T-helper 2 cell (primary cell): ENCODE results near the gene MMS19.

Experiments
- DNase-seq, 5 experiments: peaks; one replicate each; pipeline versions ENCODE4 v3.0.0 to v3.0.0-alpha.2; 2012 to 2022

MMS19 gene

DNA sequence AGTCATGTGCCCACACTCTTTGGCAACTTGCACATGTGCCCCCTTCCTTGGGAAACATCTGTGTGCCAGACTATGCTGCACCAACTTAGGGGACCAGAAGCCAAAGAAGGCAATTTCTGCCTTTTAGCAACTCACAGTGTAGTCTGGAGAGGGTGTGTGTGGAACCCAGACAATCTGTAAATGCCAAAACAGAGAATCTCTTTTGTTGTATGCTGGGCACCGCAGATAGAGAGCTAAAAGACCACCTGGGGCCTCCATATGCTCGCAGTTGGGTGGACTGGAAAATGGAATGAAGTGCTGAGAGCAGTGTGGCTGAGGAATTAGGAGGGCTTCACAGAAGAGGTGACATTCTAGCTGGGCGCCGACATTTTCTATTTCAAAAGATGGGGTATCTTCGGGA is 26.9 kb upstream of the MMS19 start:
- DNase-seq, result no peak

- DNase-seq, result no peak
These were observed 24.7 kb upstream of the MMS19 start for GRCh38 chr10:97522937-97523336.

DNA sequence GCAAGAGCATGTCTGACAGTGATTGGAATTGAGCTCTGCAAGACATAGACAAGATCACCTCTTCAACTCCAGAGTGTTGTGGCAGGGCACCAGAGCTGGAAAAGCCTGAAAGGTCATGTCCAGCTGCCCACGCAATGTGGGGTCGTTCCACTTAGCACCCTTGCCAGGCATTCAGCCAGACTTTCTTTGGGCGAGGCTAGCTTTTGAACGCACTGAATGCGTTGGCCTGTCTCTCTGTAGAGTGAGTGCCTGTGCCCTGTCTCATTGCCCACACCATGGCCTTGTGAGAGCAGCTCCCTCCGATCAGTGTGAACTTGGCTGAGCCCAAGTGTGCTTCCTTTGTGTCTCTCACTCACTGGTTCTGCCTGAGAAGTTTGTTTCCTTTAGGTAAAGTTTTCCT is 23.8 kb upstream of the MMS19 start:
- DNase-seq, result no peak

DNA sequence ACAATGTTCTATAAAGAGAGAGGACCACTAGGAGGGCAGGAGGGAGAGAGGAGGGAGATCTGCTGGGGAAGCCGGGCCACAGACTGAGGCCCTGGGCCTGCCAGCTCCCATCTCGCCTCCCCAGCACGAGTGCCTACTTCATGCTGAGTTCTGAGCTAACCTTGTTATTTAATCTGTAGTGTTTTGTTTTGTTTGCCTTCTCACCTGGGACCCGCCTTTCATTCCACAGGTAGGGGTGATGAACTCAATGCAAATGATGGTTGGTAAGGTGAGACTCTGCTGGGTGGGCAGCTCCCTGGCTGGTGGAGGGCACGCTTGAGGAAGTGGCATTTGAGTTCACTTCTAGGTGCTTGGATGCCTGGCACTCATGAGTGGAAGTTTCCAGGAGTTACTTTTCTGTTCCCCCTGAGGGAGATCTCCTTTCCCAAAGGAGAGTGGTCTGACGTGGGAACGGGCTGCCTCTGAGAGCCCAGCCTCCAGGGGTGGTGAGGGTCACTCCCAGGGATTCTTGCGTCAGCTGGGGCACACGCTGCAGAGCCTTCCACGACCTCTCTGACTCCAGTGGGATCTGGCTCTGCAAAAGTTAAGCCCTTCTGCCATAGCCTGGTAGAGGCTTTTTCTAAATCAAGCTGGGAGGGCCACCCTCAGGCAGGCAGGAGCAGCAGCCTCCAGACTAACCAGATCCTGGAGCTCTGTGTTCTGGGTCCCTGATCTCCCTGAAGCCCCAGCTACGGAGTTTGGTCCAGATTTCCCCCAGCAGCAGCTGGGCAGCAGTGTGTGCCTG is 22.9 kb upstream of the MMS19 start:
- no peak for DNase-seq

- DNase-seq, result no peak
These were observed 22.3 kb upstream of the MMS19 start for GRCh38 chr10:97520520-97520919.

DNA sequence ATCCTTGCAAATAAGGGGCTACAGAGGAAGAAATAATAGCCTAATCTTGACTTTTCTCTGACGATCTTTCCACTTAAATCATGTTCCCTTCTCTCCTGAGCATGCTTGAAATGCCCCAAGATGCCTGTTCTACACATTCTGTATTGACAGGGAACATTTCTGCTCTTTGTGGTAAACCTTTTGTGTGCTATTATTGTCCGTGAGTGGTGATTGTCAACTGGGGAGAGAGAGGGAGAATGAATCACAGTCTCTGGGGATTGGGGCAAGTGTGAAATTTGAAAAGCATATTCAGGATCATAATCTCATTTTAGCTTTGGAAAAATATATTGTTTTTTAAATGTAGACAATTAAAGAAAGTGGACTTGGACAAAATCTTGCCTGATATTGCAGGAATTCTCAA is 21.1 kb upstream of the MMS19 start:
- no peak for DNase-seq

- no peak for DNase-seq
These were observed 20.2 kb upstream of the MMS19 start for GRCh38 chr10:97518301-97519043.

GRCh38 chr10:97517778-97518300 is 19.6 kb upstream of the MMS19 start:
- no peak for DNase-seq

DNA sequence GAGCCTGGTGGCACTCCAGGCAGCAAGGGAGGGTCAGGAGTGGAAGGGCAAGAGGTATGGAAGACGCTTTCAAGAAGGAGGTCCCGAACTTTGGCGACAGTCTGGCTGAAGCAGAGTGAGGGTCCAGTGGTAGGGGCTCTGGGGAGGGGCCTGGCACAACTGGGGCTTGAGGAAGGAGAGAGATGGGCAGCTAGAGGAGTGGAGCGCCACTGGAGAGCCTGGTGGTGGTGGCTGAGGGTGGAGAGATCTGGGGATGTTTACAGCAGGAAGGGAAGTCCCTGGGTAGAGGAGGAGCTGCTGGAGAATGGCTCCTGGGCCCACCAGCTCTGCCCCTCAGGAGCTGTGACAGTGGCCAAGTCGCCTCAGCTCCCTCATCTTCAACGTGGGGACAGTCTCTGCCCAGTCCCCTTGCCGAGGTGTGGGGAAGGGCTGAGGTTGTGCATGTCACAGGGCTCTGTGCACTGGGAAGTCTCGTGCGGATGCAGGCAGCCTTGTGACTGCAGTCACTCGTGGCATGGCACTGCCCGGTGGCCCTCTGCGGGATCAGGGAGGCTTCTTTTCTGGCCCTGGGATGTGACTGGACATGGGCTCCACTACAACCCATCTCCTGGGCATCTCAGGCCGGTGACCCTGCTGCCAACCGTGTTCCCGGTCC is 19.0 kb upstream of the MMS19 start:
- no peak for DNase-seq

DNA sequence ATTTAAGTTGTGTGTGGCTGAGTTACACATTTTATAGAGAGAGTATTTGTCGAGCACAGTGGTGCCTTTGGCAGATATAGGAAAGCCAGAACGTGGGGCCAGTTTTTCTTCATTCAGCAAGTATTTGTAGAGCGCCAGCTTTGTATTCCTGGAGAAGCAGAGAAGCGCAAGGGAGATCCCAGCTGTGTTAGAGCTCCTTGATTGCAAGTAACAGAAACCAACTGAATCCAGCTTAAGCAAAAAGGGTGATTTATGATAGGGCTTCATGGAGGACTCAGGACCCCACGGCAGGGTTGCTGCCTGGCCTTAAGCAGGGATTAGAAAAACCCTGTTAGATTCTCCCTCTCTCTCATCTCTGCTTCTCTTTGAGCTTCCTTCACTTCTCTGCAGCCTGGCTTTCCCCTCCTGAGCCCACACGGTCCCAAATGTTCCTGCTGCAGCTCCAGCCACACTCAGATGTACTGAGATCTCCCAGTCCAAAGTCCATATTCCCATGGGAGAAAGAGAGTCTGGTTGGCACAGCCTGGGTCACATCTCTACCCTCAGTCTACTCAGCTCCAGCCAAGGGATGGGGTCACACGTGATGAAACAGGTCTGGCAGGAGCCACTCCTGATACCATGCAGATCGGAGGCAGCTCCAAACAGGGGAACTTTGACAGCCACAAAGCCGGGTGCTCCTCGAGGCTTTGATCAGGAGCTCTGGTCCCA is 17.2 kb upstream of the MMS19 start:
- no peak for DNase-seq

DNA sequence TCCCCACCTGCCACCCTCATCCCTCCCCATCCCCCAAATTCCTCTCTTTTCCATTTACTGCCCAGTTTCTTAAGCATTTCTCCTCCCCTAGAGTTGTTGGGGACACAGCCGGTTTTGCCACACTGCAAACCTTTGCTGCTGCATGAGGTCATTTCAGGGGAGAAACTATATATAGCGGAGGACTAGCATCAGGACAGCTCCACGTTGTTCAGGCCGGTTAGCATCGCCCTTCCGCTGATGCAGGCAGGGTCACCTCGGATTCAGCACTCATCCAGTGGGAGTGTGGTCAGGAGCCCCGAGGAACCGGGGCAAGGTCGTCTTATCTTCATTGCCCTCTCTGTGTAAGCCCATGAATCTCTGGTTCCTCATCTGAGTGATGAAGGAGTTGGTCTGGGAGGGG is 16.1 kb upstream of the MMS19 start:
- DNase-seq, result no peak

DNA sequence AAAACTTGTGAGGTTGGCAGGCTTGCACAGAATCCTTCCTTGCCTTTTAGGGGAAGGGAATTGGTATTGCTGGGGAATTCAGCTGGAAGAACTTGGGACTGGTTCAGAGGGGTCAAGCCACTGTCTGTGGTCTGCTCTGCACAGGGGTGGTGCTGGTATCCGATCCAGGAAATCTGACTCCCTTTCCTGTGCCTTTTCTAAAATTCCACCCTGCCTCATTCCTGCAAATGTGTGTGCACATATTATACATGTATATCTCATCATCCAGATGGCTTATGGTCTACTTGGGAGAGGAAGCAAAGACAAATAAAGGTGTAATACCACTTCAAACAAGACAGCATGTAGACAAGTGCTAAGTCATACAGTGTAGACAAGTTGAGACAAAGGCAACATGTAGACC is 14.8 kb upstream of the MMS19 start:
- DNase-seq, result no peak

- no peak for DNase-seq
These were observed 13.7 kb upstream of the MMS19 start for GRCh38 chr10:97511711-97512440.

DNA sequence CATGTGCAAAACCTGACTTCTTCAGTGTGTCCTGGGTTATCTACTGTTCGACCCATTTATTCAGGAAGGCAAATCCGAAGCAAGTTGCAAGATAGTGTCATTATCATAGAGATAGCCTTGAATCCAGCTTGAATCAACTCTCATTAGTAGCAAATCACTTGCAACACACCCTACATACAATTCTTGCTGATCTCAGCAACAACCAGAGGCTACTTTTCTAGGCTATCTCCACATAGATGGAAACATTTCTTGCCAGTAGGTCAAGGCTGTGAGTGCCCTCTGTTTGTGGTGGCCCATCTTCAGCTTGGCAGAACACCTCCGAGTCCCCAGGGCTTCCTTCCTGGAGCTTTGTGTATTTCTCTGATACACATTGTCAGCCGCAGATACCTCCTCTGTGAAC is 12.5 kb upstream of the MMS19 start:
- no peak for DNase-seq

DNA sequence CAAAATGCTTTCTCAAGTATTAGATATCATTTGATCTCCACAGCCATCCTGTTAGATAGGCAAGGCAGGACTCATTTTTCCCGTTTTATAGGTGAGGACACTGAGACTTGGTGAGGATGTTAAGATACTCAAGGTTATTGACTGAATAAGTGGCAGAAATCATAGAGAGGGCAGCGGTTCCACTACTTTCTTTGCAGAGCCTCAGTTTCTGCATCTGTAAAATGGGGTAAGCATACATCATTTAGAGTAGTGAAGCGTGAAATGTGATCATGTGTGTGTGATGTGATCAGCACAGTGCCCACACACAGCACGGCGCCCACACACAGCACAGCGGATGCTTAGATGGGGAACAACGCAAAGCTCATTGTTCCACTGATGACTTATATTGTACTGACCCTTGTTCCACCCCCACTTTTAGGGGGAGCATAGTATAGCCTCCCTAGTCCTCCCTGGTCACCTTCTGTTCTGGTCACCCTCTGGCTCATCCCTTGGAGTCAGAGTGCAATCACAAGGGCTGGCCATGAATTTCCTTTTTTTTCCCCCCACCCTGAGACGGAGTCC is 11.0 kb upstream of the MMS19 start:
- DNase-seq, result no peak

DNA sequence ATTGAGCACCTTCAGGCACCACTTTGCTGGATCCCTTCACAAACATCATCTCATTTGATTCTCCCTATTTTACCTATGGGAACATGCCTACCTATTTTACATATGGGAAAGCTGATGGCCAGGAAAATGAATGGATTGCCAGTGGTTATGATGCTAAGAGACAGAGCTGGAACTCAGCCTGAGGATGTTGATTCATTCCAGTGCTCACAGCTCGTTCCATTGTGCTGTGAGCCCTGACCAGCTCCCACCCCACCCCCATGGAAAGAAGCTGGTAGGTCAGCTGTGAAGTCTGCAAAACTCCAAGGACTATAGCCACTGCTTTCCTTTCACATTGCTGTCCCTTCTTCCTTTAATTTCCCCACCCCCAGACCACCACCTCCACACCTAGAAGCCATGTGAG is 10.1 kb upstream of the MMS19 start:
- no peak for DNase-seq

DNA sequence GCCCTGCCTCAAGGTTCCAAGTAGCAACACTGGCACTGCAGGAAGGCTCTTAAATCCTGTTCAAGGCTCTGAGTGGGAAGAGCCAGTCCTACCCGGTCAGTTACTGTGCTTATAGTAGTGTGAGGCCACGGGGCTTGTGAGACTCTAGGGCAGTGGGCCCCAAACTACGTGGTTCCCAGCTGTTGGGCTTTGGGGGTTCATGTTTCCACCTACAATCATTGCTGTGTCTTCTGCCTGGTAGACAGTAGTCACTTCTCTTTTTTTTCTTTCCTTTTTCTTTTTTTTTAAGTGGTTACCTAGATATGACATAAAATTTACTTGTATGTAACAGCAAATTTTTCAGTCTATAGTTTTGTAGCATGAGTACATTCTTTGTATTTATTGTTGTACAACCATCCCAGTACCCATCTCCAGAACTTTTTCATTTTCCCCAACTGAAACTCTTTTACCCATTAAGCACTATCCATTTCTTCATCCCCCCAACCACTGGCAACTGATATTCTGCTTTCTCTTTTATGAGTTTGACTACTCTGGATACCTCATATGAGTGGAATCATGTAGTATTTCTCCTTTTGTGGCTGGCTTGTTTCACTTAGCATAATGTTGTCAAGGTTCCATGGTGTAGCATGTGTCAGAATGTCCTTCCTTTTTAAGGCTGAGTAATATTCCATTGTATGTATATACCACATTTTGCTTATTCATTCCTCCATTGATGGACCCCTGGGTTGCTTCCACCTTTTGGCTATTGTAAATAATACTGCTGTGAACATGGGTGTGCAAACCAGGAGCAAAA is 8.2 kb upstream of the MMS19 start:
- no peak for DNase-seq

DNA sequence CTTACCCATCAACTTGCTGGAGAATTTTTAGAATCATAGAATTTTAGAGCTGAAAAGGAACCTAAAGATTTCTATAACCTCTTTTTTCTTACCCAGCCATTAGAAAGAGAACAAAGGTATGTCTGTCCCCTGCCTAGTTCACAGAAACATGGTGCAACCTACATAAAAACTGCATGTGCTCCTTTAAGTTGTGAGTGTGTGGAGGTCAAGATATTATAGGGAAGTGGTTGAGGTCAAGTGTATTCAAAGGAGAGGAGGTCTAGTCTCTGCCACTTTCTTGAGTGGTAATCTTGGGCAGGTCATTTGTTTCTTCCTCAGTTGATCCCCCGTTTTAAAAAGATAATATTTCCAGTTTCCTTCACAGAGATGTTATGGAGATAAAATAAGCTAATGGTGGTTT is 6.9 kb upstream of the MMS19 start:
- no peak for DNase-seq

DNA sequence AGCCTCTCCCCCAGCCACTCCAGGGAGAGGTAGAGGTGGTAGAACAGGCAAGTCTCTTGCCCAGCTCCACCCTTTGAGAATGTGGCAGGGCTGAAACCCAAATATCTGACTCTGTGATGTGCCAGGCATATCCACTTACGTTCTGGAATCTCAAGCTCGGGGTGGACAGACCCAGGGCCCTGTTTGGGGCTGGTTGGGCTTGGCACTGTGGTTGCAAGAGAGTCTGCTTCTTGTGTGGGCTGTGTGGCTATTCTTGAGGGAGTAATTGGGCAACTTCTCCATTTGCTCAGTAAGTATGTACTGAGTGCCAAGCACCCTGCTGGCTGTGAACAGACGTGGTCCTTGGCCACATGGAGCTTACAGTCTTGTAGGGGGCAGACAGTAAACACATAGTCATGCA is 5.2 kb upstream of the MMS19 start:
- no peak for DNase-seq

DNA sequence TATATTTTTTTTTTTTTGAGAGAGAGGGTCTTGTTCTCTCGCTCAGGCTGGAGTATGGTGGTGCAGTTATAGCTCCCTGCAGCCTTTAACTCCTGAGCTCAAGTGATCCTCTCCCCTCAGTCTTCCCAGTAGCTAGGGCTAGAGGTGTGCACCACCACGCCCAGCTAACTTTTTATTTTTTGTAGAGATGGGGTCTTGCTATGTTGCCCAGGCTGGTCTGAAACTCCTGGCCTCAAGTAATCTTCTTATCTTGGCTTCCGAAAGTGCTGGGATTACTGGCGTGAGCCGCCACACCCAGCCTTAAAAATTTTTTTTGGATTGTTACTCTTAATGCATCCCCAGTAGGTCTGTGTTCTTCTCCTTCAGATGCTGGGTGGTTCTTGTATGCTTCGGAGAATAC is 4.7 kb upstream of the MMS19 start:
- no peak for DNase-seq

GRCh38 chr10:97500297-97500575 is 2.0 kb upstream of the MMS19 start:
- no peak for DNase-seq
